Osteocyte (in vitro differentiated cells): ENCODE data around the gene CTXN3. TPM values are rescaled to one million over a fixed set of nuclear protein-coding genes. Genes with fewer than 3 reads are reported as not detected.
A peak's percentile ranks its signal among the peaks of the same experiment; 100 is the strongest.

Experiments
- DNase-seq: peaks from one replicate; pipeline ENCODE4 v3.0.0; 2021; ENCODE audit warnings: mixed read lengths; ENCODE audit not compliant: unreplicated experiment; ENCODE audit errors: extremely low spot score
- H3K27ac Mint-ChIP-seq: one replicate; pipeline ENCODE4 v1.8.0; 2021; ENCODE audit warnings: mild to moderate bottlenecking, mixed read lengths; ENCODE audit not compliant: unreplicated experiment
- H3K27me3 Mint-ChIP-seq: one replicate; pipeline ENCODE4 v1.8.0; 2021; ENCODE audit warnings: mixed read lengths; ENCODE audit not compliant: unreplicated experiment
- H3K36me3 Mint-ChIP-seq: one replicate; pipeline ENCODE4 v1.8.0; 2021; ENCODE audit warnings: mixed read lengths; ENCODE audit not compliant: unreplicated experiment
- H3K4me1 Mint-ChIP-seq: one replicate; pipeline ENCODE4 v1.8.0; 2021; ENCODE audit warnings: mixed read lengths; ENCODE audit not compliant: unreplicated experiment
- H3K4me3 Mint-ChIP-seq: one replicate; pipeline ENCODE4 v1.8.0; 2021; ENCODE audit warnings: mild to moderate bottlenecking, moderate library complexity, mixed read lengths; ENCODE audit not compliant: unreplicated experiment
- H3K9me3 Mint-ChIP-seq: one replicate; pipeline ENCODE4 v1.8.0; 2021; ENCODE audit warnings: mixed read lengths; ENCODE audit not compliant: unreplicated experiment
- total RNA-seq: library from RNA; stranded (reverse); gene quantifications from 2 replicates; pipeline ENCODE4 v1.2.1, GENCODE V29; 2021
- TF ChIP-seq, protein P1 (sequence below): fragments of 200-600 bp; sonication (generic); IDR thresholded peaks from 2 replicates; pipeline ENCODE4 v1.5.0; 2021; ENCODE audit warnings: antibody characterized with exemption, mild to moderate bottlenecking, moderate library complexity

Gene CTXN3
- total RNA-seq, 1 donor from 2014 or later = not detected

DNA sequence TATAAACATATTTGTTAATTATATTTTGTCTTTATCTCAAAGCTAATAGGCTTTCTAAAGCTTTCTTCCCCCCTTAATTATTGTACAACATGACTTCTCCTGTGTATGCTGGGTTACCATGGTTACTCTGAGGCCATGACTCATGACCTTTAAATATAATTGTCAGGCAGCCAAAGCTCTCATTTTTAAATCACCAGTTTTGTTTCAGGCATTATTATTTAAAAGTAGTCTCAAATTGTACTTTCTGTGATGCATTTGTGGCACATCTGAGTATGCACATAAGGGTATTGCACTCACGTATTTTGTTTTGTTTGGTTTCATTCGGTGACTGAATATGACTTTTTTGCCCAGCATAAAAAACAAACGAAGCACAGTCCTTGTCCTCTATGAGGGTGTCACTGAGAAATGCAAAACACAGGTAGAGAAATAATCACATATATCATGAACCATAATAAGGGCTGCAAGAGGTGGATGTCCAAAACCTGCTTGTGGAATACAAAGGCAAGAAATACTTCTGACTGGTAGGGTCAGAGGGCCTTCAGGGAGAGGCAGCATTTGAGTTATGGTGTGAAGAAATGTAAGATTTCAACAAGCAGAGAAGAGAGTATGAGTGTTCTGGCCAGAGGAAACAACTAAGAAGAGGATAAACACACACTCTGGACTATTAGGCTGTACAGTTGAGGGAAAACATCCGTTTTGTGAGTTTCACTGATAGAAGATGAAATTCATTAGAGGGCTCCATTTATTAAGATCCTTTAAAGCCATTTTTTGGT, 56.4 kb downstream of the CTXN3 start:
- DNase-seq = no peak
- H3K36me3 Mint-ChIP-seq = no peaks in the 10 kb centered on the region
- H3K4me1 Mint-ChIP-seq = peaks cover 17% of the 10 kb centered on the region
- no peaks in the 10 kb centered on the region for H3K9me3 Mint-ChIP-seq
- H3K27me3 Mint-ChIP-seq = peaks cover 2% of the 10 kb centered on the region
- TF ChIP-seq, protein P1, sequence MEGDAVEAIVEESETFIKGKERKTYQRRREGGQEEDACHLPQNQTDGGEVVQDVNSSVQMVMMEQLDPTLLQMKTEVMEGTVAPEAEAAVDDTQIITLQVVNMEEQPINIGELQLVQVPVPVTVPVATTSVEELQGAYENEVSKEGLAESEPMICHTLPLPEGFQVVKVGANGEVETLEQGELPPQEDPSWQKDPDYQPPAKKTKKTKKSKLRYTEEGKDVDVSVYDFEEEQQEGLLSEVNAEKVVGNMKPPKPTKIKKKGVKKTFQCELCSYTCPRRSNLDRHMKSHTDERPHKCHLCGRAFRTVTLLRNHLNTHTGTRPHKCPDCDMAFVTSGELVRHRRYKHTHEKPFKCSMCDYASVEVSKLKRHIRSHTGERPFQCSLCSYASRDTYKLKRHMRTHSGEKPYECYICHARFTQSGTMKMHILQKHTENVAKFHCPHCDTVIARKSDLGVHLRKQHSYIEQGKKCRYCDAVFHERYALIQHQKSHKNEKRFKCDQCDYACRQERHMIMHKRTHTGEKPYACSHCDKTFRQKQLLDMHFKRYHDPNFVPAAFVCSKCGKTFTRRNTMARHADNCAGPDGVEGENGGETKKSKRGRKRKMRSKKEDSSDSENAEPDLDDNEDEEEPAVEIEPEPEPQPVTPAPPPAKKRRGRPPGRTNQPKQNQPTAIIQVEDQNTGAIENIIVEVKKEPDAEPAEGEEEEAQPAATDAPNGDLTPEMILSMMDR = no peak
- H3K27ac Mint-ChIP-seq = no peak overlapping the region
- H3K4me3 Mint-ChIP-seq = no peak overlapping the region

DNA sequence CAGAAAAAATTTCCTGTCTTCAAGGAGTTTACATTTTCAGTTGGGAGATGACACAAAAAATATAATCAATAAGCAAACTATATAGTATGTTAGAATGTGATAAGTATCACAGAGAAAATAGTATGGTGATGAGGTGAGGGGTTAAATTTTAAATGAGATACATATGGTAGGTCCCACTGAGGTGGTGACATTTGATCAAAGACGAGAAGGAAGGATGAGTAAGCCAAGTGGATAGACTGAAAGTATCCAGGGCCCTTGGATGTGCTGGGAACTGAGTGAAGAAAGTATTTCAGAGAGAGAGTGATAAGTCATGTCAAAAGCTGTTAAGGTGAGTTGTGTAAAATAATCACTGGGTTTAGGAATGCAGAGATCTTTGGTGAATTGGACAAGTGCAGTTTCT, 57.8 kb downstream of the CTXN3 start:
- peaks cover 17% of the 10 kb centered on the region for H3K4me1 Mint-ChIP-seq
- H3K36me3 Mint-ChIP-seq = no peaks in the 10 kb centered on the region
- peaks cover 4% of the 10 kb centered on the region for H3K27me3 Mint-ChIP-seq
- no peak overlapping the region for H3K4me3 Mint-ChIP-seq
- TF ChIP-seq, protein P1 = no peak
- no peak for DNase-seq
- H3K9me3 Mint-ChIP-seq = no peaks in the 10 kb centered on the region
- peak overlapping the region; percentile 3 for H3K27ac Mint-ChIP-seq

DNA sequence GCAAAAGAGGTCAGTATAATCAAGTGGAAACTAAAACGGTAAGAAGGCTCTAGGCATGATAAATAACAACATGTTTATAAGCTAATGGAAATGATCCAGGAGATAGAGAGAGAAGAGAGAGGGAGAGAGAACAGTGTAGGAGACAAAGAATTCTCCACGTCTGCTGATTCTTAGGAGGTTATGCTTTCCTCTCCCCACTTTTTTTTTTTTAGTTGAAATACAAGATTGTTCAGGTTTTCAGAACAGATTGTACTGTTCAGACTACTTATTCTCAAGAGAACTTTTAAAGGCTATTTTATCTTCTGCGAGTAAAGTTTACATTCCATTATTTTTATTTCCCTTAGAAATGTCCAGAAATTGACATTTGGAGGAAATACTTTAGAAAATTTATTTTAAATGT, 58.3 kb downstream of the CTXN3 start:
- Mint-ChIP-seq H3K9me3 (no peaks in the 10 kb centered on the region), H3K4me3 (no peak overlapping the region), H3K36me3 (no peaks in the 10 kb centered on the region), H3K4me1 (peaks cover 17% of the 10 kb centered on the region), H3K27me3 (peaks cover 10% of the 10 kb centered on the region), H3K27ac (peak overlapping the region; percentile 9)
- TF ChIP-seq, protein P1 = no peak
- no peak for DNase-seq

Other genes with a start within 250 kb of the CTXN3 start
- gene PRRC1, start 131.4 kb upstream of the CTXN3 start, total RNA-seq = 97.1 and 103 TPM in 2 replicates
- gene CCDC192, start 54.3 kb downstream of the CTXN3 start, total RNA-seq = not detected in 2 replicates